Fibroblast of the aortic adventitia (primary cell): ENCODE results near the gene DOCK1. TPM values are rescaled to one million over a fixed set of nuclear protein-coding genes. Genes with fewer than 3 reads are reported as not detected.
A peak's percentile ranks its signal among the peaks of the same experiment; 100 is the strongest.

Experiments
- DNase-seq: peaks from one replicate; pipeline ENCODE4 v3.0.0-alpha.2; 2010; ENCODE audit warnings: low read depth
- H3K4me3 ChIP-seq: 2 replicates; pipeline ENCODE4 v1.5.1; 2011; ENCODE audit warnings: low read depth, mild to moderate bottlenecking, control low read depth, low read length, moderate library complexity
- total RNA-seq: library from RNA; depleted of rRNA; stranded (reverse); fragments of >200 nt; gene quantifications from 2 replicates; pipeline ENCODE4 v1.2.3, GENCODE V29; 2012; ENCODE audit warnings: low replicate concordance
- TF ChIP-seq, protein P1 (sequence below): IDR thresholded peaks from 2 replicates; pipeline ENCODE4 v1.5.1; 2011; ENCODE audit warnings: mild to moderate bottlenecking, low read length, control low read depth, inconsistent platforms; ENCODE audit not compliant: insufficient read depth

Gene DOCK1
- total RNA-seq, 1 donor: 75.2 TPM

DNA sequence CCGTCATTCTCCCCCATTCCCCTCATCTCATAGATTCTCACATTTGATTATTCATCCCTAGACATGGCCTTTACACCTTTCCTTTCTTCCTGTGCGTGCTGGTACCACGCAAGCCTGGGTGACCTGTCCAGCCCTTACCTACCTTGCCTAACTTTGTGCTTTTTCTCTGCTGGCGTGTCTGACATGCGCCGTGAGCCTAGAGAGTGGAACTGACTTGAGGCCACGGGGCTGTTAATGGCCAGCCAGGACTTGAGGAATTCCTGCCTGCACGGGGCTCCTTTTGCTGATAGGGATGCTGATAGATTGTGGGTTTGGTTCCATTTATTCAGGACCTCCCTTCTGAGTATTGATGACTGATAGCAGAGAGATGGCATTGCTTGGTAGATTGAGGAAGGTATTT, 134.2 kb downstream of the DOCK1 start:
- no peak for DNase-seq
- H3K4me3 ChIP-seq: no peak overlapping the region
- TF ChIP-seq, protein P1, sequence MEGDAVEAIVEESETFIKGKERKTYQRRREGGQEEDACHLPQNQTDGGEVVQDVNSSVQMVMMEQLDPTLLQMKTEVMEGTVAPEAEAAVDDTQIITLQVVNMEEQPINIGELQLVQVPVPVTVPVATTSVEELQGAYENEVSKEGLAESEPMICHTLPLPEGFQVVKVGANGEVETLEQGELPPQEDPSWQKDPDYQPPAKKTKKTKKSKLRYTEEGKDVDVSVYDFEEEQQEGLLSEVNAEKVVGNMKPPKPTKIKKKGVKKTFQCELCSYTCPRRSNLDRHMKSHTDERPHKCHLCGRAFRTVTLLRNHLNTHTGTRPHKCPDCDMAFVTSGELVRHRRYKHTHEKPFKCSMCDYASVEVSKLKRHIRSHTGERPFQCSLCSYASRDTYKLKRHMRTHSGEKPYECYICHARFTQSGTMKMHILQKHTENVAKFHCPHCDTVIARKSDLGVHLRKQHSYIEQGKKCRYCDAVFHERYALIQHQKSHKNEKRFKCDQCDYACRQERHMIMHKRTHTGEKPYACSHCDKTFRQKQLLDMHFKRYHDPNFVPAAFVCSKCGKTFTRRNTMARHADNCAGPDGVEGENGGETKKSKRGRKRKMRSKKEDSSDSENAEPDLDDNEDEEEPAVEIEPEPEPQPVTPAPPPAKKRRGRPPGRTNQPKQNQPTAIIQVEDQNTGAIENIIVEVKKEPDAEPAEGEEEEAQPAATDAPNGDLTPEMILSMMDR: no peak

DNA sequence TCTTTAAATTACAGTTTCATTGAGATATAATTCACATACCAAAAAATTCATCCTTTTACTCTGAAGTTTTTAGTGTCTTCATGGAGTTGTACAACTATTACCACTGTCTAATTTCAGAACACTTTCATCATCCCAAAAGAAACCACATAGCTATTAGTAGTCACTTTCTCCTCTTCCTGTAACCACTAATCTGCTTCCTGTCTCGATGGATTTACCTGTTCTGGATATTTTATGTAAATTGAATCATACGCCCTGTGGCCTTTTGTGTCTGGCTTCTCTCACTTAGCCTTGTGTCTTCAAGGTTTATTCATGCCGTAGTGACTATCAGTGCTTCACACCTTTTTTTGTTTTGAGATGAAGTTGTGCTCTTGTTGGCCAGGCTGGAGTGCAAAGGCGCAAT, 135.5 kb downstream of the DOCK1 start:
- peak; percentile 16 for DNase-seq
- H3K4me3 ChIP-seq: no peak overlapping the region
- TF ChIP-seq, protein P1: no peak

DNA sequence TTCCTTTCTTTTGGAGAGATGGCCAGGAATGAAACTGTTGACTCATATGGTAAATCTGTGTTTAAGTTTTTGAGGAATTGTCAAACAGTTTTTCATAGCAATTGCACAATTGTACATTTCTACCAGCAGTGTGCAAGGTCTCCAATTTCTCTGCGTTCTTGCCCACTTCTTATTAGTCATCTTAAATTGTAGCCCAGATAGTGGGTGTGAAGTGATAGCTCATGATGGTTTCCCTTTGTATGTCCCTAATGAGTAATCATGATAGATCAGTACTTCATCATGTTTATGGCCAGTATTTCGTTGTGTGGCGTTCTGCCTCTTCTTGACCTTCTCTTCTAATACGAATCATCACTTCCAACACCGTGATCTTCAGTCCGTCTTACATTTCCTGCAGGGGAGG, 136.3 kb downstream of the DOCK1 start:
- TF ChIP-seq, protein P1: no peak
- no peak overlapping the region for H3K4me3 ChIP-seq
- peak; percentile 93 for DNase-seq

DNA sequence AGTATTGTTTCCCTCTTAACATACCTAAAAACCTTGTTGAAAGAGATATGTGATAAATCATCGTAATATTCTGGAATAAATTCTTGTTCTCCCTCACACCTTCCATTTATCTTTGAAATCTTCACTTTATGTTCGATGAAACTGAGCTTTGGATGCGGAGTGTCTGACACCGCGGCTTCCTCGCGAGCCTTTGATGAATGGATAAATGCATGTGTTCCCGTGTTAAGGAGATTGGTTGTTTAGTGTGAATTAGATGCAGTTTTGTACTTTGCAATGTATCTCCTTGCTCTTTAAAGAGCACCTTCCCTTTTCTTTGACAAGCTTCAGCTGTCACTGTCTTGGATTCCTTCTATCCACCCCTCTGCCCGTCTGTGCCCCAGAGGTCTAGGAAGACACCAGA, 138.1 kb downstream of the DOCK1 start:
- TF ChIP-seq, protein P1: no peak
- DNase-seq: no peak
- H3K4me3 ChIP-seq: no peak overlapping the region

DNA sequence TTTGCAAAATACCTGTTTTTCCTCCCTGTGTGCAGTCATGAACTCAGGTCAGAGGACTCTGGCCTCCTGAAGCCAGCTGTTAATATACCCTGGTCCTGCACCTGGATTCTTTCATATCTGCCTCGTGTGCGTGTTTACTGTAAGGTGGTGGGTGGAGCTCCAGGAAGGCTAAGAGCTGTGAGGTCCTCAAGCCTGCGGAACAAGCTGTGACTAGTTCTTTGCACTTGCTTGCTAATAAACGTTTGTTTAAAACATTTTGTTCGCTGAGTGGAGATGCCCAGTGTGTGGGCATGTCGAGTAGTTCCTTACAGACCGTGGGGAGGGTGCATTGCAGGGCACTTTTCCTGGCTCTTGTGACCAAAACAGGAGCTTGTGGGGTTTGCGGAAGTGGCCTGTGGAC, 139.0 kb downstream of the DOCK1 start:
- no peak overlapping the region for H3K4me3 ChIP-seq
- TF ChIP-seq, protein P1: no peak
- no peak for DNase-seq

DNA sequence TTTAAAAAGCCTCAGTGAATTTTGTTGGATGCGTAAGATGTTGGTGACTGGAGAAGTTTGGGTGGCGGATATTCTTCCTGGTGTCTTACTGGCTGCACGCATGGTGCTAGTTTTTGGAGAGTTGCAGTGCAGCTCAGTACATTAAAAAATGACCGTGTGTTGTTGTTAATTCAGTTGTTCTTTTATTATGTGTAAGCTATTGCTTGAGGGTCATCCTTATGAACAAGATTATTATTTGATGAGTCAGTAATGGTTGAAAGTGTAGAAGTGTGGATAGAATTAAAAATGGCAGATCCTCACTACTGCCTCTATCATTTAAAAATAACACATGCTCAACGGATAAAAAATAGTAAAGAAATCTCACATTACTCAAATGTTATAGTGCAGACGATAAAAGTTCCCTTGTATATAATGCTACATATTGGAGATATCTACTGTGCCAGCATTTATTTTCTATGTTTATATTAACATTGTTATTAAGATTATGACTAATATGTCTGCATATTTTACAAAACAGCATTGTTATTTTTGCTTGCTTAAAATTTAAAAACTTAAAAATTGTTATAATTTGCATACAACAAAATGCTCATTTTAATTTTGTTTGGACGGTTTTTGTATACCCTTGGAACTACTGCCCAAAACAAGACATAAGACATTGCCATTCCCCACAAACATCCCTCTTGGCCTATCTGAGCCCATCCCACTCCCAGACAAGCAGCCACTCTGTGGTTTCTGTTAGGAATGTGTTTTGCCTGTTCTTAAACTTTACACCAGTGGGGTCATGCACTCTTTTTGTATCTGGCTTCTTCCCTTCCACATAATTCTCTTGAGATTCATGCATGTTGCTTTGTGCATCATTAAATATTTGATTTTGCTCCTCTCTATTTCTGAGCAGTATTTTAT, 142.0 kb downstream of the DOCK1 start:
- peak; percentile 18 for DNase-seq
- TF ChIP-seq, protein P1: no peak
- H3K4me3 ChIP-seq: no peak overlapping the region
